Liver (tissue), 9 donors: Measurements from ENCODE around the gene C4A. TPM values are rescaled to one million over a fixed set of nuclear protein-coding genes. Genes with fewer than 3 reads are reported as not detected.

Experiments used
- DNase-seq: peaks from one replicate; pipeline ENCODE4 v3.0.0-alpha.2; 2017; ENCODE audit warnings: low spot score
- H3K27ac ChIP-seq, 2 donors: one replicate each; pipeline ENCODE4 v1.7.0; 2013; ENCODE audit warnings: inconsistent platforms in 2 of 2, low read length in 2 of 2, control low read depth in 1 of 2, low read depth in 1 of 2, mild to moderate bottlenecking in 1 of 2
- H3K27me3 ChIP-seq, 4 donors: one replicate each; pipeline versions ENCODE4 v1.6.1 to v1.7.0; 2013; ENCODE audit warnings: low read length in 3 of 4, inconsistent platforms in 1 of 4, mild to moderate bottlenecking in 1 of 4, moderate library complexity in 1 of 4; ENCODE audit not compliant: control insufficient read depth in 4 of 4, insufficient read depth in 4 of 4
- H3K36me3 ChIP-seq, 4 donors: one replicate each; pipeline versions ENCODE4 v1.6.1 to v1.7.0; 2013; ENCODE audit warnings: low read length in 3 of 4, mild to moderate bottlenecking in 3 of 4, low read depth in 1 of 4, moderate library complexity in 1 of 4; ENCODE audit not compliant: control insufficient read depth in 4 of 4, insufficient read depth in 3 of 4
- H3K4me1 ChIP-seq, 4 donors: one replicate each; pipeline versions ENCODE4 v1.6.1 to v1.7.0; 2013; ENCODE audit warnings: low read length in 3 of 4, mild to moderate bottlenecking in 3 of 4, moderate library complexity in 1 of 4; ENCODE audit not compliant: control insufficient read depth in 4 of 4, insufficient read depth in 4 of 4
- H3K4me3 ChIP-seq, 3 donors: one replicate each; pipeline versions ENCODE4 v1.6.1 to v1.7.0; 2013; ENCODE audit warnings: low read length in 3 of 3, control low read depth in 1 of 3, low read depth in 1 of 3, mild to moderate bottlenecking in 1 of 3
- H3K9ac ChIP-seq, 2 donors: one replicate each; pipeline ENCODE4 v1.7.0; 2013; ENCODE audit warnings: low read length in 2 of 2, mild to moderate bottlenecking in 2 of 2, moderate library complexity in 2 of 2, control low read depth in 1 of 2, low read depth in 1 of 2
- H3K9me3 ChIP-seq, 4 donors: one replicate each; pipeline versions ENCODE4 v1.6.1 to v1.7.0; 2013; ENCODE audit warnings: low read length in 3 of 4; ENCODE audit not compliant: control insufficient read depth in 4 of 4
- EGR1 ChIP-seq, 2 donors: IDR thresholded peaks; 2 replicates each; pipeline ENCODE4 v1.6.1; 2016 to 2018; ENCODE audit warnings: antibody characterized with exemption in 2 of 2, low read depth in 2 of 2
- FOXA1 ChIP-seq: IDR thresholded peaks from 2 replicates; pipeline ENCODE4 v1.6.1; 2016; ENCODE audit warnings: antibody characterized with exemption
- GABPA ChIP-seq, 2 donors: IDR thresholded peaks in 1 of 2; conservative IDR thresholded peaks in 1 of 2; 2 replicates each; pipeline ENCODE4 v1.6.1; 2016; ENCODE audit warnings: antibody characterized with exemption in 2 of 2, mild to moderate bottlenecking in 1 of 2, moderate library complexity in 1 of 2
- HNF4G ChIP-seq: IDR thresholded peaks from 2 replicates; pipeline ENCODE4 v1.6.1; 2016; ENCODE audit warnings: antibody characterized with exemption
- JUND ChIP-seq, 2 donors: IDR thresholded peaks; 2 replicates each; pipeline ENCODE4 v1.6.1; 2016; ENCODE audit warnings: antibody characterized with exemption in 2 of 2
- NR2F2 ChIP-seq: IDR thresholded peaks from 2 replicates; pipeline ENCODE4 v1.6.1; 2016; ENCODE audit warnings: antibody characterized with exemption
- RXRA ChIP-seq, 2 donors: IDR thresholded peaks; 2 replicates each; pipeline ENCODE4 v1.6.1; 2017 to 2018; ENCODE audit warnings: antibody characterized with exemption in 2 of 2, mild to moderate bottlenecking in 1 of 2
- SP1 ChIP-seq: IDR thresholded peaks from 2 replicates; pipeline ENCODE4 v1.6.1; 2018; ENCODE audit warnings: antibody characterized with exemption, mild to moderate bottlenecking
- YY1 ChIP-seq: IDR thresholded peaks from 2 replicates; pipeline ENCODE4 v1.6.1; 2016; ENCODE audit warnings: antibody characterized with exemption, mild to moderate bottlenecking
- ZBTB33 ChIP-seq: IDR thresholded peaks from 2 replicates; pipeline ENCODE4 v1.6.1; 2016; ENCODE audit warnings: antibody characterized with exemption
- WGBS: extraction: QIAGEN DNeasy Blood & Tissue Kit; methylation state at CpG from one replicate; pipeline ENCODE4 v1.1.7; 2013; 5-methylcytosine and 5-hydroxymethylcytosine counted together
- polyA plus RNA-seq, 2 donors: library from polyadenylated mRNA; stranded (reverse) in 1 of 2; unstranded in 1 of 2; fragments of 200-250 nt in 1 of 2; fragments of >200 nt in 1 of 2; fragmentation: Nextera tagmentation in 1 of 2; extraction: Ambion mirVana in 1 of 2; gene quantifications; one replicate each; pipeline versions ENCODE4 v1.2.1 to v1.2.3, GENCODE V29; 2013 to 2015
- total RNA-seq, 2 donors: library from RNA; depleted of rRNA; stranded (reverse); fragments of >200 nt; gene quantifications; one replicate each; pipeline ENCODE4 v1.2.3, GENCODE V29; 2014
- TF ChIP-seq, protein P1 (sequence below): IDR thresholded peaks from 2 replicates; pipeline ENCODE4 v1.6.1; 2016; ENCODE audit warnings: antibody characterized with exemption, mild to moderate bottlenecking
- TF ChIP-seq, protein P2 (sequence below): IDR thresholded peaks from 2 replicates; pipeline ENCODE4 v1.6.1; 2016; ENCODE audit warnings: antibody characterized with exemption
- donor health status: healthy.
- donor health status: healthy.
- donor health status: healthy.
- donor health status: healthy.
- donor health status: healthy.

The C4A gene
- total and polyA plus RNA-seq, 4 donors: 410 to 2,903 (median 1,534) TPM

- 92% methylated on average over 23 of the region's 23 CpGs for WGBS
- no peak overlapping the region for H3K27ac ChIP-seq
- TF ChIP-seq FOXA1 (no peak), RXRA (IDR thresholded peaks at IDR 0.05) (no peak), YY1 (no peak), EGR1 (IDR thresholded peaks at IDR 0.05; ENCODE audit: low read depth in 2 of 2) (no peak), ZBTB33 (no peak), SP1 (no peak), GABPA (IDR thresholded peaks at IDR 0.05 in 1 of 2, conservative IDR thresholded peaks at IDR 0.05 in 1 of 2) (no peak), JUND (IDR thresholded peaks at IDR 0.05) (no peak), NR2F2 (no peak), HNF4G (no peak)
- TF ChIP-seq, protein P1, sequence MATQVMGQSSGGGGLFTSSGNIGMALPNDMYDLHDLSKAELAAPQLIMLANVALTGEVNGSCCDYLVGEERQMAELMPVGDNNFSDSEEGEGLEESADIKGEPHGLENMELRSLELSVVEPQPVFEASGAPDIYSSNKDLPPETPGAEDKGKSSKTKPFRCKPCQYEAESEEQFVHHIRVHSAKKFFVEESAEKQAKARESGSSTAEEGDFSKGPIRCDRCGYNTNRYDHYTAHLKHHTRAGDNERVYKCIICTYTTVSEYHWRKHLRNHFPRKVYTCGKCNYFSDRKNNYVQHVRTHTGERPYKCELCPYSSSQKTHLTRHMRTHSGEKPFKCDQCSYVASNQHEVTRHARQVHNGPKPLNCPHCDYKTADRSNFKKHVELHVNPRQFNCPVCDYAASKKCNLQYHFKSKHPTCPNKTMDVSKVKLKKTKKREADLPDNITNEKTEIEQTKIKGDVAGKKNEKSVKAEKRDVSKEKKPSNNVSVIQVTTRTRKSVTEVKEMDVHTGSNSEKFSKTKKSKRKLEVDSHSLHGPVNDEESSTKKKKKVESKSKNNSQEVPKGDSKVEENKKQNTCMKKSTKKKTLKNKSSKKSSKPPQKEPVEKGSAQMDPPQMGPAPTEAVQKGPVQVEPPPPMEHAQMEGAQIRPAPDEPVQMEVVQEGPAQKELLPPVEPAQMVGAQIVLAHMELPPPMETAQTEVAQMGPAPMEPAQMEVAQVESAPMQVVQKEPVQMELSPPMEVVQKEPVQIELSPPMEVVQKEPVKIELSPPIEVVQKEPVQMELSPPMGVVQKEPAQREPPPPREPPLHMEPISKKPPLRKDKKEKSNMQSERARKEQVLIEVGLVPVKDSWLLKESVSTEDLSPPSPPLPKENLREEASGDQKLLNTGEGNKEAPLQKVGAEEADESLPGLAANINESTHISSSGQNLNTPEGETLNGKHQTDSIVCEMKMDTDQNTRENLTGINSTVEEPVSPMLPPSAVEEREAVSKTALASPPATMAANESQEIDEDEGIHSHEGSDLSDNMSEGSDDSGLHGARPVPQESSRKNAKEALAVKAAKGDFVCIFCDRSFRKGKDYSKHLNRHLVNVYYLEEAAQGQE: no peak
- TF ChIP-seq, protein P2, sequence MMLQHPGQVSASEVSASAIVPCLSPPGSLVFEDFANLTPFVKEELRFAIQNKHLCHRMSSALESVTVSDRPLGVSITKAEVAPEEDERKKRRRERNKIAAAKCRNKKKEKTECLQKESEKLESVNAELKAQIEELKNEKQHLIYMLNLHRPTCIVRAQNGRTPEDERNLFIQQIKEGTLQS: no peak
- no peaks in the 10 kb centered on the region for H3K27me3 ChIP-seq
- H3K9me3 ChIP-seq: no peaks in the 10 kb centered on the region
- H3K4me3 ChIP-seq: no peak overlapping the region
- no peak overlapping the region for H3K9ac ChIP-seq
- H3K36me3 ChIP-seq: peaks cover 14 to 49% (median 31%) of the 10 kb centered on the region in 4 donors
- no peak for DNase-seq
- H3K4me1 ChIP-seq: peaks cover 6 to 50% (median 39%) of the 10 kb centered on the region in 4 donors
These were observed 12.8 kb upstream of the C4A start for GRCh38 chr6:31968791-31969711.

DNA sequence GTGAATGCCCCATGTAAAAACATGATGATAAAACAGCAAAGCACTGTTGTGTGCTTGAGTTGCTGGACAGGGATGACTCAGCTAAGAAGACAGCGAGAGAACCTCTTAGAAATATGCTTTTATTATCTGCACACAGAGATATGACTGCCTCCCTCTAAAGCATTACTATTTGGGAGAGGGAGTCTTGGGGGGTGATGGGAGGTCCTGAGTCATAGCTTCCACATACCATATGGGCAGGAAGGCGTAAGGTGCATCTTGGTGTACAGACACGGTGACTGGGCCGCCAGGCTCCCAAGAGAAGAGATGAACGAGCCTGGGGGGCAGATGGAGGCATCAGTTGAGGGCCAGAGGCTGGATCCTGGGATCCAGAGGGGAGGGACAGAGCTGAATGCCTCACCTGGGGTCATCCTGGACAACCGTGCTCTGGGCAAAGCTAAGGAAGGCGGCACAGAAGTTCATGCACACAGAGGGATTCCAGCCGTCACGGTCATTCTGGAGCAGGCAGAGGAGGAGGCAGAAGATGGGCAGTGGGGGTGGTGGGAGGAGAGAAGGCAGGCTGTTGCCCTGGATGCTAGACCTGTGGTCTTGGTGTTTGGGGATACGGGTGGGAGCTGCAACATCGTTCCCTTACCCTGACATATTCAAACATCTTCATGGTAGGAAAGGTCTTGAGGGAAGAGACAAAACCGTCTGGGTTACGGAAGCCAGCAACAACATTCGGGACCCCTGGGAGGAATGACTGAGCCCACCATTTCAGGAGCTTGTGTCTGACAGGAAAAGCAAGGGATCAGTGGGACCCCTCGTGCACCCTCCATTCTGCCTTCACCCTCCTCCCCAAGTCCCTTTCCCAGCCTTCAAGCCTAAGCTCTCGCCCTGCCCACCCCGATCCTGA is 11.9 kb upstream of the C4A start:
- TF ChIP-seq SP1 (no peak), ZBTB33 (no peak), NR2F2 (no peak)
- TF ChIP-seq, protein P1: no peak
- Histone ChIP-seq H3K36me3 (peaks cover 14 to 45% (median 28%) of the 10 kb centered on the region in 4 donors), H3K4me1 (peaks cover 6 to 45% (median 38%) of the 10 kb centered on the region in 4 donors), H3K4me3 (peak overlapping the region in 1 of 3 donors; percentile 93), H3K9ac (no peak overlapping the region), H3K9me3 (no peaks in the 10 kb centered on the region), H3K27ac (peak overlapping the region; percentile 98 to 99), H3K27me3 (no peaks in the 10 kb centered on the region)
- DNase-seq: no peak
- 84% methylated on average over 17 of the region's 17 CpGs for WGBS
